Measurements from ENCODE around the gene ZBTB7C. TPM values are rescaled to one million over a fixed set of nuclear protein-coding genes. Genes with fewer than 3 reads are reported as not detected.

The ZBTB7C gene
- total RNA-seq, 1 experiment from 2014 or later = 0.33 TPM

GRCh38 chr18:48324651-48325050 lies 84.5 kb downstream of the ZBTB7C start:
- Histone ChIP-seq H3K23me2 (ENCODE audit: insufficient read length, low read depth, low read length, poor library complexity, severe bottlenecking) (no peaks in the 10 kb centered on the region), H3K4ac (ENCODE audit: low read depth, low read length) (no peak overlapping the region), H2BK120ac (ENCODE audit: low read depth, low read length, poor library complexity, severe bottlenecking) (no peak overlapping the region), H2BK20ac (ENCODE audit: low read depth, low read length, poor library complexity, severe bottlenecking) (no peak overlapping the region), H3K4me1 (ENCODE audit: insufficient read depth, low read length) (no peaks in the 10 kb centered on the region), H3K14ac (ENCODE audit: insufficient read depth, low read length) (no peak overlapping the region), H3K56ac (ENCODE audit: insufficient read length, low read depth, low read length) (no peak overlapping the region), H3K4me2 (ENCODE audit: insufficient read depth, insufficient read length, low read length) (no peak overlapping the region), H3K9me3 (ENCODE audit: control insufficient read depth, low read depth, low read length) (no peaks in the 10 kb centered on the region), H2BK12ac (ENCODE audit: insufficient read length, low read depth, low read length) (no peak overlapping the region), H4K91ac (ENCODE audit: insufficient read length, low read depth, low read length) (no peak overlapping the region), H2BK5ac (ENCODE audit: insufficient read length, low read length) (no peak overlapping the region), H3K79me1 (ENCODE audit: insufficient read depth, low read depth, low read length, poor library complexity, severe bottlenecking) (no peaks in the 10 kb centered on the region), H3K27me3 (ENCODE audit: insufficient read depth, low read length) (no peaks in the 10 kb centered on the region), H3T11ph (ENCODE audit: low read length) (no peak overlapping the region), H3K18ac (ENCODE audit: insufficient read length, low read depth, low read length) (no peak overlapping the region), H4K8ac (replicated peaks; ENCODE audit: insufficient read length, low read depth, low read length) (no peak overlapping the region), H2BK15ac (ENCODE audit: low read depth, low read length) (no peak overlapping the region), H3K23ac (ENCODE audit: insufficient read length, low read depth, low read length) (no peak overlapping the region), H4K20me1 (ENCODE audit: control insufficient read depth, insufficient read depth, insufficient read length) (no peaks in the 10 kb centered on the region), H3K79me2 (ENCODE audit: insufficient read depth, low read length) (no peaks in the 10 kb centered on the region), H2AK5ac (ENCODE audit: insufficient read length, low read length) (no peak overlapping the region), H2AFZ (ENCODE audit: low read length) (no peak overlapping the region), H3K27ac (ENCODE audit: insufficient read length, low read depth, low read length) (no peak overlapping the region), H3K9ac (ENCODE audit: extremely low read depth, insufficient read length, low read length) (no peak overlapping the region), H4K5ac (ENCODE audit: insufficient read length, low read depth, low read length) (no peak overlapping the region)
- TF ChIP-seq CTCF (conservative IDR thresholded peaks at IDR 0.05) = no peak
- no peak for DNase-seq
- Mint-ChIP-seq H3K4me3 (no peak overlapping the region), H3K36me3 (ENCODE audit: insufficient read depth in 1 of 3, low read depth in 3 of 3) (no peaks in the 10 kb centered on the region), H3K27me3 (ENCODE audit: low read depth) (no peaks in the 10 kb centered on the region), H3K27ac (peak overlapping the region in 1 of 3 experiments; percentile 84; a peak in 2 of 7 replicates), H3K9me3 (no peaks in the 10 kb centered on the region), H3K4me1 (peaks cover 3 to 15% of the 10 kb centered on the region in 2 experiments; a peak in 3 of 4 replicates)
- no CpG with 5 or more reads among the region's 9 CpGs for WGBS (ENCODE audit: extremely low coverage, insufficient read length, low lambda C conversion rate)

Measured in H9 (cell line).